ENCODE measurements around the gene GOLGA2. TPM values are rescaled to one million over a fixed set of nuclear protein-coding genes. Genes with fewer than 3 reads are reported as not detected.

GOLGA2 gene
- total RNA-seq, result 54.6 and 66.3 TPM in 2 replicates

DNA sequence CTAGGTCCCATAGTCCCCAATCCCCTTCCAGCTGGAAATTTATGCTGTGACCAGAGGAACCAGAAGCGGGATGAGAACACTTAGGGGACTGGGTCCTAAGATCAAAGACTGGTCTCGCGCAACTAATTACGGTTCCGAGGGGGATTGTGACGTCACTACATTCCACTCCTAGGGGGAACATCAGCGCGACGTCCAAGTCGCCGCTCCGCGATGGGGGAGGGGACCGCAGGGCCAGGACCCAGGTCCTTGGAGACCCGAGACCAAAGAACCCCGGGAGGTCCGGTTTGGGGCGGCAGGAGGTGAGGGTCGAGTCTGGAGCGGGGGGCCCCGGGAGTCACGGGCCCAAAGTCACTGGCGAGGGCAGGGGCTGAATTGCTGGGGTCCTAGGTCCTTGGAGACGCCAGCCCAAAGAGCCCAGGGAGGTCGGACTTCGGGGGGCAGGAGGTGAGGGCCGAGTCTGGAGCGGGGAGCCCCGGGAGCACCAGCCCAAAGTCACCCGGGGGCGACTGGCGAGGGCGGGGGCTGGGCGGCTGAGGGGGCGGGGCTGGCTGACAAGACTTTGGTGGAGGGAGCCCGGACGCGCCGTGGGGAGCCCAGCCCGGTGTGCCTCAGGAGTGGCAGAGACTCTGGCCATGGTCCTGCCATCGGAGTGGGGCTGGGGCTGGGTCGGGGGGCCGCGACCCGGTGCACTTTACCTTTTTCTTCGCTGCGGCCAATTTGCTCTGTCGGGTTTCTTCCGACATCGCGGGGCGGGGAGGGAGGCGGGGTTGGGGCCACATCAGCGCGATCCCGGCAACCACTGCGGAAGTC, at the start of gene GOLGA2:
Gene GOLGA2, minus strand, starts transcription at position 810 of the 810 bp plus-strand sequence. Its CDS starts 31 bp downstream, at position 779.

DNA sequence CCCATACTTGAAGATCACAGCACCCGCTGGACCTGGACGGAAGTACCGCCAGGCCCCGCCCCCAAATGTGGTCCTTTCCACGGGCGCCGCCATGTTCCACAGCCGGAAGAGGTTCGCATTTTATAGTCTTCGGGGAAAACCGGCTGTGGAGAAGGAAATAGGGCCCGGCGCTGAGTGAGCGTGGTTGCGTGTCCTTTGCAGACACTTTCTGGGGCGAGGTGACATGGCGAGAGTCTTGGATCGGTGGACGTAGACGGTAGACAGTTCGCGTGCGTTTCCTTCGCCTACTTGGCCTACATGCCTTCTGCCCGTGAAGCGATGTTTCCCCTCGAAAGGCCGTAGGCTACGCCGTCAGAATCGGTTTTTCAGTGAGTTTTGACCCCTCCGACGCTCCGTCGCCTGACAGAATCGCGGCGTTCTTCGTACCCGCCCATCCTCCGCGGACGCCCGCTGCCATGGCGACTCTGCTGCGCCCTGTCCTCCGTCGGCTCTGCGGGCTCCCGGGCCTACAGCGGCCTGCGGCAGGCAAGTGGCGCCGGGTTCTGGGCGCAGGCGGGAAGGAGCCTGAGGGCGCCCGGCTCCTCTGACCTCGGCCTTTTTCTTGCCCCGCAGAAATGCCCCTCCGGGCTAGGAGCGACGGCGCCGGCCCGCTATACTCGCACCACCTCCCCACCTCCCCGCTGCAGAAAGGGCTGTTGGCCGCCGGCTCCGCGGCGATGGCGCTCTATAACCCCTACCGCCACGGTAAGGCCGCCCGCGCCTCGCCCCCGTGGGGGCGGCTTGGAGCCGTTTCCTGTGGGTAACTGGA, 46.8 kb upstream of the GOLGA2 start, which contains the start of the genes COQ4 and TRUB2:
Gene COQ4, plus strand, starts transcription at position 436 of the 808 bp plus-strand sequence. Its CDS starts 20 bp downstream, at position 456.
Gene TRUB2, minus strand, starts transcription at position 44 of the 808 bp plus-strand sequence. Its CDS starts 39 bp downstream, at position 5.

DNA sequence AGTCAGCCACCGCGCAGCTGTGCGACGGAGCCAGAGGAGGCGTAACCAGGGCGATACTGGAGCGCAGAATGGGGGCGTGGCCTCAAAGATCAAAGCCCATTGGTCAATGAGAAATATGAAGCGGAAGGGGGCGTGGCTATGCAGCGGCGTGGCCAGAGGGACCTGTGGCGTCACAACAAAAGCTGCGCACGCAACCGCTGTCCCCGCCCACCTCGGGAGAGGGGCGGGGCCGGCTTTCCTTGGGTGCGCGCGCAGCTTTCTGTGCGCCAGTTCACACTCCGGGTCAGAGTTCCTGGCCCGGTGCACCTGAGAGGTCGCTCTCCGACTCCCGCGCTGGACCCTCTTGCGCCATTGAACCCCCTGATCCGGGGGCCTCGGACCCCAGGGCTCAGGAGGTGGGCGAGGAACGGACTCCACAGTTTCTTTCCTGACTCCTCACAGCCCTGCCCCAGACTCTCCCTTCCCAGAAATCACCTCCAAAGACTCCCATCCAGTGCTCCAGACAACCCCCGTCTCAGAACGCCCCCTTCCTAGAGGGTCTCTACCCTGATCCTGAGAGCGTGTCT, 284 bp upstream of the GOLGA2 start, which contains the start of gene SWI5:
Gene SWI5, plus strand, starts transcription at position 269 of the 566 bp plus-strand sequence.

Other genes starting within 250 kb of the GOLGA2 start
- 7.6 and 9.4 TPM in 2 replicates for gene NAIF1, start 208.7 kb downstream of the GOLGA2 start, total RNA-seq
- gene SLC25A25, start 207.8 kb downstream of the GOLGA2 start, total RNA-seq, result 15.9 and 20.1 TPM in 2 replicates
- 75.1 and 88.7 TPM in 2 replicates for gene PTGES2, start 148.3 kb downstream of the GOLGA2 start, total RNA-seq
- not detected in 2 replicates for gene LCN2, start 126.6 kb downstream of the GOLGA2 start, total RNA-seq
- 22.5 and 40.3 TPM in 2 replicates for gene BBLN, start 115.7 kb downstream of the GOLGA2 start, total RNA-seq
- 12.3 and 15.7 TPM in 2 replicates for gene CIZ1, start 84.4 kb downstream of the GOLGA2 start, total RNA-seq
- gene DNM1, start 72.6 kb downstream of the GOLGA2 start, total RNA-seq, result 0.46 and 0.97 TPM in 2 replicates
- gene SWI5, start 269 bp upstream of the GOLGA2 start, total RNA-seq, result 34.5 and 47.1 TPM in 2 replicates
- 15.3 and 21.4 TPM in 2 replicates for gene TRUB2, start 46.4 kb upstream of the GOLGA2 start, total RNA-seq
- 20.4 and 27.9 TPM in 2 replicates for gene COQ4, start 46.8 kb upstream of the GOLGA2 start, total RNA-seq
- gene SLC27A4, start 64.5 kb upstream of the GOLGA2 start, total RNA-seq, result 20.5 and 24.5 TPM in 2 replicates
- gene URM1, start 95.4 kb upstream of the GOLGA2 start, total RNA-seq, result 43.9 and 67.5 TPM in 2 replicates
- 14.6 and 21.8 TPM in 2 replicates for gene CERCAM, start 144.8 kb upstream of the GOLGA2 start, total RNA-seq
- 38.0 and 51.7 TPM in 2 replicates for gene ODF2, start 180.0 kb upstream of the GOLGA2 start, total RNA-seq
- gene GLE1, start 228.7 kb upstream of the GOLGA2 start, total RNA-seq, result 17.2 and 23.7 TPM in 2 replicates